H9 (cell line): ENCODE data around the gene LRRC38. TPM values are rescaled to one million over a fixed set of nuclear protein-coding genes. Genes with fewer than 3 reads are reported as not detected.

Experiments used
- DNase-seq: peaks from one replicate; pipeline ENCODE4 v3.0.0-alpha.2; 2017
- H2AFZ ChIP-seq: one replicate; pipeline ENCODE4 v1.6.1; 2013; ENCODE audit warnings: mild to moderate bottlenecking, low read length, control low read depth, moderate library complexity
- H2AK5ac ChIP-seq: 2 replicates; pipeline ENCODE4 v1.6.1; 2013; ENCODE audit warnings: low read length, control low read depth, mixed read lengths; ENCODE audit not compliant: insufficient read length
- H2BK120ac ChIP-seq: one replicate; pipeline ENCODE4 v1.6.1; 2013; ENCODE audit warnings: low read depth, mild to moderate bottlenecking, low read length, control low read depth, inconsistent platforms; ENCODE audit not compliant: poor library complexity, severe bottlenecking
- H2BK12ac ChIP-seq: 2 replicates; pipeline ENCODE4 v1.6.1; 2013; ENCODE audit warnings: low read length, control low read depth, mixed read lengths, low read depth; ENCODE audit not compliant: insufficient read length
- H2BK15ac ChIP-seq: 2 replicates; pipeline ENCODE4 v1.6.1; 2013; ENCODE audit warnings: low read depth, low read length, control low read depth
- H2BK20ac ChIP-seq: one replicate; pipeline ENCODE4 v1.6.1; 2013; ENCODE audit warnings: low read depth, mild to moderate bottlenecking, low read length, control low read depth, inconsistent platforms; ENCODE audit not compliant: poor library complexity, severe bottlenecking
- H2BK5ac ChIP-seq: 2 replicates; pipeline ENCODE4 v1.6.1; 2013; ENCODE audit warnings: low read length, control low read depth, mixed read lengths; ENCODE audit not compliant: insufficient read length
- H3K14ac ChIP-seq: 2 replicates; pipeline ENCODE4 v1.6.1; 2013; ENCODE audit warnings: low read length, control low read depth; ENCODE audit not compliant: insufficient read depth
- H3K18ac ChIP-seq: 2 replicates; pipeline ENCODE4 v1.6.1; 2013; ENCODE audit warnings: low read depth, mild to moderate bottlenecking, mixed read lengths, low read length, control low read depth; ENCODE audit not compliant: insufficient read length
- H3K23ac ChIP-seq: 2 replicates; pipeline ENCODE4 v1.6.1; 2013; ENCODE audit warnings: low read length, control low read depth, mixed read lengths, low read depth; ENCODE audit not compliant: insufficient read length
- H3K23me2 ChIP-seq: 2 replicates; pipeline ENCODE4 v1.6.1; 2013; ENCODE audit warnings: low read depth, mild to moderate bottlenecking, mixed read lengths, low read length, control low read depth; ENCODE audit not compliant: insufficient read length, poor library complexity, severe bottlenecking
- H3K27ac ChIP-seq: 2 replicates; pipeline ENCODE4 v1.5.1; 2013; ENCODE audit warnings: low read length, control low read depth, mixed read lengths, low read depth; ENCODE audit not compliant: insufficient read length
- H3K27me3 ChIP-seq: 2 replicates; pipeline ENCODE4 v1.6.1; 2013; ENCODE audit warnings: low read length, control low read depth, inconsistent platforms; ENCODE audit not compliant: insufficient read depth
- H3K4ac ChIP-seq: 2 replicates; pipeline ENCODE4 v1.6.1; 2013; ENCODE audit warnings: low read depth, mild to moderate bottlenecking, control low read depth, inconsistent platforms, low read length, moderate library complexity
- H3K4me1 ChIP-seq: 2 replicates; pipeline ENCODE4 v1.6.1; 2013; ENCODE audit warnings: low read length, control low read depth, inconsistent platforms; ENCODE audit not compliant: insufficient read depth
- H3K4me2 ChIP-seq: 2 replicates; pipeline ENCODE4 v1.6.1; 2013; ENCODE audit warnings: low read length, control low read depth, mixed read lengths; ENCODE audit not compliant: insufficient read length, insufficient read depth
- H3K56ac ChIP-seq: 2 replicates; pipeline ENCODE4 v1.6.1; 2013; ENCODE audit warnings: low read depth, mild to moderate bottlenecking, mixed read lengths, low read length, control low read depth; ENCODE audit not compliant: insufficient read length
- H3K79me1 ChIP-seq: 2 replicates; pipeline ENCODE4 v1.6.1; 2013; ENCODE audit warnings: low read depth, mild to moderate bottlenecking, moderate library complexity, low read length, control low read depth, inconsistent platforms; ENCODE audit not compliant: insufficient read depth, poor library complexity, severe bottlenecking
- H3K79me2 ChIP-seq: 2 replicates; pipeline ENCODE4 v1.6.1; 2013; ENCODE audit warnings: low read length, control low read depth, inconsistent platforms; ENCODE audit not compliant: insufficient read depth
- H3K9ac ChIP-seq: 2 replicates; pipeline ENCODE4 v1.6.1; 2013; ENCODE audit warnings: low read length, control low read depth, mixed read lengths; ENCODE audit not compliant: insufficient read length; ENCODE audit errors: extremely low read depth
- H3K9me3 ChIP-seq: one replicate; pipeline ENCODE4 v1.6.1; 2013; ENCODE audit warnings: low read depth, low read length, inconsistent platforms; ENCODE audit not compliant: control insufficient read depth
- H3T11ph ChIP-seq: one replicate; pipeline ENCODE4 v1.6.1; 2013; ENCODE audit warnings: mild to moderate bottlenecking, low read length, control low read depth, inconsistent platforms
- H4K20me1 ChIP-seq: one replicate; pipeline ENCODE4 v1.6.1; 2013; ENCODE audit not compliant: control insufficient read depth, insufficient read length, insufficient read depth
- H4K5ac ChIP-seq: 2 replicates; pipeline ENCODE4 v1.6.1; 2013; ENCODE audit warnings: low read depth, mild to moderate bottlenecking, mixed read lengths, low read length, control low read depth; ENCODE audit not compliant: insufficient read length
- H4K8ac ChIP-seq: replicated peaks from 2 replicates; pipeline ENCODE4 v1.6.1; 2013; ENCODE audit warnings: low read length, control low read depth, mixed read lengths, low read depth; ENCODE audit not compliant: insufficient read length
- H4K91ac ChIP-seq: 2 replicates; pipeline ENCODE4 v1.6.1; 2013; ENCODE audit warnings: low read depth, mild to moderate bottlenecking, moderate library complexity, mixed read lengths, low read length, control low read depth; ENCODE audit not compliant: insufficient read length
- H3K27ac Mint-ChIP-seq, 3 experiments: 2 replicates in 2 of 3; 3 replicates in 1 of 3; pipeline ENCODE4 v1.8.0; 2020 to 2021; ENCODE audit warnings: mixed read lengths in 3 of 3, mild to moderate bottlenecking in 1 of 3, moderate library complexity in 1 of 3
- H3K27me3 Mint-ChIP-seq: 2 replicates; pipeline ENCODE4 v1.8.0; 2021; ENCODE audit warnings: low read depth, mild to moderate bottlenecking, moderate library complexity, mixed read lengths
- H3K36me3 Mint-ChIP-seq, 3 experiments: 2 replicates in 2 of 3; 3 replicates in 1 of 3; pipeline ENCODE4 v1.8.0; 2020 to 2021; ENCODE audit warnings: low read depth in 3 of 3, mixed read lengths in 3 of 3; ENCODE audit not compliant: insufficient read depth in 1 of 3
- H3K4me1 Mint-ChIP-seq, 2 experiments: 2 replicates each; pipeline ENCODE4 v1.8.0; 2020; ENCODE audit warnings: mixed read lengths in 2 of 2
- H3K4me3 Mint-ChIP-seq, 2 experiments: 2 replicates in 1 of 2; 3 replicates in 1 of 2; pipeline ENCODE4 v1.8.0; 2020 to 2021; ENCODE audit warnings: mild to moderate bottlenecking in 2 of 2, mixed read lengths in 2 of 2, moderate library complexity in 1 of 2
- H3K9me3 Mint-ChIP-seq, 2 experiments: 2 replicates in 1 of 2; 3 replicates in 1 of 2; pipeline ENCODE4 v1.8.0; 2020; ENCODE audit warnings: mild to moderate bottlenecking in 2 of 2, mixed read lengths in 2 of 2, moderate library complexity in 1 of 2
- CTCF ChIP-seq: fragments of 200-600 bp; sonication (generic); conservative IDR thresholded peaks from 3 replicates; pipeline ENCODE4 v1.8.0; 2021; ENCODE audit warnings: antibody characterized with exemption, mild to moderate bottlenecking
- WGBS: extraction: QIAGEN DNeasy Blood & Tissue Kit; methylation state at CpG from one replicate; pipeline ENCODE4 v1.1.7; 2013; ENCODE audit warnings: missing lambda C conversion rate, low lambda C conversion rate, mixed read lengths; ENCODE audit not compliant: insufficient read length; ENCODE audit errors: extremely low coverage; 5-methylcytosine and 5-hydroxymethylcytosine counted together
- total RNA-seq: library from RNA; stranded (reverse); gene quantifications from 2 replicates; pipeline ENCODE4 v1.2.1, GENCODE V29; 2021

The LRRC38 gene
- total RNA-seq, 1 experiment from 2014 or later: 0.72 TPM

GRCh38 chr1:13535227-13535626, 21.4 kb upstream of the LRRC38 start:
- no peaks in the 10 kb centered on the region for H3K9me3 Mint-ChIP-seq
- H3K14ac ChIP-seq: no peak overlapping the region
- H3K79me2 ChIP-seq: no peaks in the 10 kb centered on the region
- no peak overlapping the region for H3K56ac ChIP-seq
- no peak overlapping the region for H2BK20ac ChIP-seq
- no peaks in the 10 kb centered on the region for H3K27me3 Mint-ChIP-seq
- no peaks in the 10 kb centered on the region for H3K79me1 ChIP-seq
- no peak overlapping the region for H3T11ph ChIP-seq
- no peak overlapping the region for H2BK15ac ChIP-seq
- no peak overlapping the region for H3K18ac ChIP-seq
- no peak for DNase-seq
- H3K4me3 Mint-ChIP-seq: no peak overlapping the region
- no peaks in the 10 kb centered on the region for H3K36me3 Mint-ChIP-seq
- no peak overlapping the region for H3K27ac Mint-ChIP-seq
- no peak overlapping the region for H3K27ac ChIP-seq
- peaks cover 1% of the 10 kb centered on the region; the same call in 1 of the 2 replicates for H3K4me1 ChIP-seq
- no peak for TF ChIP-seq CTCF
- H3K23me2 ChIP-seq: no peaks in the 10 kb centered on the region
- no CpG with 5 or more reads among the region's 6 CpGs for WGBS
- no peak overlapping the region for H4K8ac ChIP-seq
- peaks cover 6 to 7% of the 10 kb centered on the region in 2 experiments; a peak in 3 of 4 replicates for H3K4me1 Mint-ChIP-seq
- no peak overlapping the region for H3K4ac ChIP-seq
- H2AK5ac ChIP-seq: no peak overlapping the region
- H2BK5ac ChIP-seq: no peak overlapping the region
- no peak overlapping the region for H2BK120ac ChIP-seq
- H2BK12ac ChIP-seq: no peak overlapping the region
- no peak overlapping the region for H3K23ac ChIP-seq
- no peaks in the 10 kb centered on the region for H3K9me3 ChIP-seq
- no peaks in the 10 kb centered on the region for H4K20me1 ChIP-seq
- no peaks in the 10 kb centered on the region for H3K27me3 ChIP-seq
- no peak overlapping the region for H4K91ac ChIP-seq
- H2AFZ ChIP-seq: no peak overlapping the region
- no peak overlapping the region for H3K9ac ChIP-seq
- H4K5ac ChIP-seq: no peak overlapping the region
- H3K4me2 ChIP-seq: no peak overlapping the region
